A549 treated with ZK216348 at 1 μM for 4 hours (cell line): Measurements from ENCODE around the gene HOXA3. TPM values are rescaled to one million over a fixed set of nuclear protein-coding genes. Genes with fewer than 3 reads are reported as not detected.

Experiments
- total RNA-seq: library from RNA; stranded (reverse); fragments of 200-300 nt; extraction: Qiagen RNA extraction; gene quantifications from 5 replicates; pipeline ENCODE4 v1.2.3, GENCODE V29; 2022; ENCODE audit warnings: low read depth

HOXA3 gene
- total RNA-seq, 1 experiment from 2014 or later: 8.0 TPM

Other genes with a start within 250 kb of the HOXA3 start
- gene HOXA1, start 56.6 kb downstream of the HOXA3 start, total RNA-seq: 2.7 to 4.7 TPM (median 3.8 TPM) in 5 replicates
- 0.69 to 1.5 TPM (median 0.94 TPM) in 5 replicates for gene HOXA2, start 49.9 kb downstream of the HOXA3 start, total RNA-seq
- gene HOXA4, start 21.8 kb downstream of the HOXA3 start, total RNA-seq: 1.5 to 2.6 TPM (median 2.2 TPM) in 5 replicates
- gene HOXA5, start 8.9 kb downstream of the HOXA3 start, total RNA-seq: 3.2 to 7.3 TPM (median 5.8 TPM) in 5 replicates
- gene HOXA6, start 4.8 kb downstream of the HOXA3 start, total RNA-seq: 1.0 to 2.6 TPM (median 1.9 TPM) in 5 replicates
- 4.6 to 6.0 TPM (median 4.7 TPM) in 5 replicates for gene HOXA7, start 4.1 kb upstream of the HOXA3 start, total RNA-seq
- 0.29 to 0.79 TPM (median 0.38 TPM) in 5 replicates for gene HOXA9, start 13.0 kb upstream of the HOXA3 start, total RNA-seq
- 7.3 to 8.9 TPM (median 7.7 TPM) in 5 replicates for gene HOXA10, start 21.7 kb upstream of the HOXA3 start, total RNA-seq
- 0.33 to 0.90 TPM (median 0.61 TPM) in 5 replicates for gene HOXA11, start 32.6 kb upstream of the HOXA3 start, total RNA-seq
- 1.3 to 2.6 TPM (median 2.2 TPM) in 5 replicates for gene HOXA13, start 47.5 kb upstream of the HOXA3 start, total RNA-seq
- 0.14 to 0.19 TPM (median 0.15 TPM) in 3 of 5 replicates, not detected in the others for gene EVX1, start 90.2 kb upstream of the HOXA3 start, total RNA-seq